UCSD-AML1 (cell line): Measurements from ENCODE around the gene TMEM52.
A peak's percentile ranks its signal among the peaks of the same experiment; 100 is the strongest.
"Not testable (repeated sequence)": the region's sequence is repeated elsewhere in the genome, so short reads cannot be mapped to it uniquely, and the experiment has no call there.

ENCODE experiments used
- DNase-seq: peaks from one replicate; lab custom pipeline; 2025; ENCODE audit not compliant: unreplicated experiment; lab: John Stamatoyannopoulos, UW

TMEM52 gene

DNA sequence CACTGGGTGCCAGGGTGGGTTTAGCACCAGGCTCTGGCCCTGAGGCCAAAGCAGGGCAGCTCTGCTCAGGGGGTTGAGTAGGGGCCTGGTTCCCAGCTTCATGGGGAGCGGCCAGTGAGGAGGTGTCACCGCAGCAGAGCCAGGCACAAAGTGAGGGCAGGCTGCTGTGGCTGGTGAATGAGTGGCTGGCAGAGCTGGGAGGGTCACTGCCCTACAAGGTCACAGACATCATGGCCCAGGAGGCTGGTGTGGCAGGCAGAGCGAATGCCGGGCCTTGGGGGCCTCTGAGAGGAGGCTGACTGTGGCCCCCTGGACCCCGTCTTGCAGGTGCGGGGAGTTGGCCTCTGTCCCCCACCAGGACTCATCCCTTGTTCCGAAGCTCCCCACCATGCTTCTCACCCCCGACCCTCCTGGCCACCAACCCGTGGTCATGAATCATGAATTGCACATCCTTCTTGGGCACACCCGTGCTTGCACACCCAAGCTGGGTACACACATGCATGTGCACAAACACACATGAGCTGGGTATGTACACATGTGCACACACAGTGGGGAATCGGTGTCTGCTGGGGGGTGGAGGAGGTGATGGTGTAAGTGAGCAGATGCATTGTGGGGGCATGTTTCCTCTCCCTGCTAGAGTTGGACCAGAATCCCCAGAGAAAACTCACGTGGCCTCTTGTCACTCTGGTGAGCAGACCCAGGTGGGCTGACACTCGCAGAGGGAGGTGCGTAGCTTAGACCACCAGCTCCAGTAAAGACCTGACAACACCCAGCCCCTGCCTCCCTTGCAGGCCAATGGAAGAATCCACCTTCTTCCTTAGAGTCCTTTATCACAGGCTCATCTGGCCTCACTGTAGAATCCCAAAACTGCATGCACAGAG is 23.4 kb downstream of the TMEM52 start:
- DNase-seq: no peak

DNA sequence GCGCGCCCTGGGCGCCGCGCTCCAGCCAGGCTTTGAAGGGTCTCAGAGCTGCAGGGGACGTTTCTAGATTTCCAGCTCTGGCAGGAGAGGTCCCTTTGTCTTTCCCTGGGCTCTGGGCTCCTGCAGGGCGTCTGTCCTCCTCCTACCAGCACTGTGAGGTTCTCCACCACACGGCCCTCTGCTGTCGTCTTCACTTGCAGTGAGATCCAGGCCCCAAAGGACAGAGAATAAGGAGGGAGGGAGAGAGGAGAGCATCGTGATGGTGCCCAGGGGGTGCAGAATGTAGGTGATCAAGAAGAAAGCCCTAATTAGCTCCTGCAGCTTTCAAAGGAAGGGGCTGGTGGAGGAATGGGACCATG is 24.0 kb downstream of the TMEM52 start:
- DNase-seq: no peak

DNA sequence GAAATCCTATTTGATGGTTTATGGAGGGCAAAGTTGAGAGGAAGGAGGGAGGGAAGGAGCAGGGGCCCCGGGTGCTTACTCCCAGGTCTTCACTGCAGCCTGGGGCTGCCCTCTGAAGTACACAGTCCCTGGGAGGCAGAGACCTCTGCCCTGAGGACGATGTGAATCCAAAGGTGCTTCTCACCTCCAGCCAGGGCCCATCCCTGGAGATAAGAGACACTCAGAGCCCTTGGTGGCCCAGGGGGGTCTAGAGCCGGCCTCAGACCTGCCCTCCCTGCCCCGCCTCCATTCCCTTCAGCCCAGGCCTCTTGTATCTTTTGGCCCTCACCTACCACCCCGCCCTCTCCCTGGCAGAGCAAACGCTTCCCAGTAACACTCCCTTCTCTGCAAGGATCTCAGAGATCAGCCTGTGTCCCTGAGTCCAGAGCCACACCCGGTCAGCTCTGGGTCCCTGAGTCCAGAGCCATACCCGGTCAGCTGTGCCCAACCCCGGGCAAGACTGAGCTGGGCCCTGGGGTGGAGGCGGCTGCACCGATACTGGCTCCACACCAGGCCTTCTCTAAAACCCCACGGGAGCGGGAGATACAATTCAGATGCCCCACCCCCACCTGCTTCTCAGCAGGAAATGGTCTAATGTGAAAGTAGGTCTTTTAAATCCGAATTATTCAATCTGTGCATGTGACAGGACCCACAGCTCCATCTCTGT is 24.6 kb downstream of the TMEM52 start:
- no peak for DNase-seq

DNA sequence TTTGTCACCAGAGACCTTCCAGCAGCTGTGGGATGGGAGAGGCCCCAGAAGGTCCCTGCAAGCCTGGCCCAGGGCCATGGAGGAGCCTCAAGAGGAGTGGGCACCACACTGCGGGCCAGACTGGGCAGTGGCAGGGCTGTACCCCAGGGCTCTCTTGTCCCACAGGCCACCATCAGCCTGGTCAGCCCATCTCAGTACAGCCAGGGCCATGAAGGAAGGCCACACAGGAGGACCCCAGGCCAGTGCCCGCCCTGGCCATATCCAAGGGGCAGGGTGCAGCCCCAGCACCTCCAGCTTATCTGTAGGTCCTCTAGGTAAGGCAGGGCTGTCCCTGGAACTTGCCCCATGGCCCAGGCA is 25.1 kb downstream of the TMEM52 start:
- DNase-seq: no peak

DNA sequence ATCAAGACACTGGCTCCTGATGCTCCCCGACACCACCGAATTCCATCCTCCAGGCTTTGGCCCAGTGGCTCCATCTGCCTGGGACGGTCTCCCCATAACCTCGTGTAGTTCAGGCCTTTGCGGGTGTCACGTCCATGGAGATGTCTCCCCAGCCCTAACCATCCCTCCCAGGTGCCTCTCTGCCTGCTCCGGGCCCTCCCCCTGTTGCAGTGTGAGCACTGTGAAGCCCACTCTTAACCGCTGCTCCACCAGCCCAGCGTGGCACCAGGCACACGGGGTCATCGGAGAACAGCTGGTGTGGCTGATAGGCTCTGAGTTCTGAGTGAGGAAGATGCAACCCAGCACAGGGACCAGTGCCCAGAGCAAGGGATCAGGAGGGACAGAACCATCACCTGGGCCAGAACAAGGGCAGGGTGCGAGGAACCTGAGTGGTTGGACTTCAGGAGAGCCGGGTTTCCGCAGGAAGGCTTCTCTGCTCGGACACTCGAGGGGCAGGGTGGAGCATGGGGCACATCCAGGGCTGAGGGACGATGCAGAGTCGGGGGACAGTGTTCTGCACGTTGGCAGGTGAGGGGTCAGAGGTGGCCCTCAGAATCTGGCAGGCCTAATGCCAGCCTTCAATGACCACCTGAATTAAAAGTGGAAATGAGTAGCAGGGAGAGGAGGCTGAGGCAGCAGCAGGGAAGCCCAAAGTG is 25.6 kb downstream of the TMEM52 start:
- no peak for DNase-seq

DNA sequence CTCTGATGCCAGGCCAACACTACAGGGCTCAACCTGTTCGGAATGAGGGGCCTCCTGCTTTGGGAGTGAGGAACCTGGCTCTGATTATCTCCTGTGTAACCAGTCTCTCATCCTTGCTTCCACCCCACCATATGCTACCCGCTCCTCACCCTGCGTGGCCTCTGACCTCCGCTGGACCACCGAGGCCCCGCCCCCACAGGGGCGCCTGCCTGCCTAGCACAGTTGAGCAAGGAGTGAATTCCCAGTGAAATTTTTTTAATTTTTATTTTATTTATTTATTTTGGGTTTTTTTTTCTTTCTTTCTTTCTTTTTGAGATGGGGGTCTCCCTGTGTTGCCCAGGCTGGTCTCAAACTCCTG is 26.3 kb downstream of the TMEM52 start:
- no peak for DNase-seq

DNA sequence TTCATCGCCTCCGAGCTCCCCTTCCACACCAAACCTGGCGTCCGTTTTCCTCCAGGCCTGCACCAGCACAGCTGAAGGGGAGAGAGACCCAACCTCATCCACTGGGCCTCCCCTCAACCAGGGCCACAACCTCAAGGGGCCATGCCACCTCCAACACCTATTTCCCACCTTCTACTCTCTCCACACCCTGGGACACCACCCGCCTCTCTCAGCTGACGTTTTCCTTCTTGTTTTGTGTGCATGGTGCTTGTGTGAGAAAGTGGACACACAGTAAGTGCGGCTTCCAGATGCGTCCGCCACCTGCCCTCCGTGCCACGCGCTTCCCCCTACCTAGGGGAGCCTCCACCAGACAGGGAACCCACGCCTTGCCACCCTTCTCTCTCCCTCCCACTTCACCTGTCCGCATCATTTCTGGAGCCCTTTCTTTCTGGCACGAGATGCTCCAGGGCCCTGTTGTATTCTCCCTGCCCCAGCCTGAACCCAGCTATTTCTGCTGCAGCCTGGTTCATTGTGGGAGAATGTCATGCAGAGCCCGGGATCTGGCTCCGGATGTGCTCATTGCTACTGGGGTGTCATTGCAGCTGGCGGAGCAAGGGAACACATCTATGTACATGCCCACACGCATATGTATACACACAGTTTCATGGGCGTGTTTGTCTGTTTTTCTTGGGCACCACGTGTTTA is 26.9 kb downstream of the TMEM52 start:
- DNase-seq: no peak

DNA sequence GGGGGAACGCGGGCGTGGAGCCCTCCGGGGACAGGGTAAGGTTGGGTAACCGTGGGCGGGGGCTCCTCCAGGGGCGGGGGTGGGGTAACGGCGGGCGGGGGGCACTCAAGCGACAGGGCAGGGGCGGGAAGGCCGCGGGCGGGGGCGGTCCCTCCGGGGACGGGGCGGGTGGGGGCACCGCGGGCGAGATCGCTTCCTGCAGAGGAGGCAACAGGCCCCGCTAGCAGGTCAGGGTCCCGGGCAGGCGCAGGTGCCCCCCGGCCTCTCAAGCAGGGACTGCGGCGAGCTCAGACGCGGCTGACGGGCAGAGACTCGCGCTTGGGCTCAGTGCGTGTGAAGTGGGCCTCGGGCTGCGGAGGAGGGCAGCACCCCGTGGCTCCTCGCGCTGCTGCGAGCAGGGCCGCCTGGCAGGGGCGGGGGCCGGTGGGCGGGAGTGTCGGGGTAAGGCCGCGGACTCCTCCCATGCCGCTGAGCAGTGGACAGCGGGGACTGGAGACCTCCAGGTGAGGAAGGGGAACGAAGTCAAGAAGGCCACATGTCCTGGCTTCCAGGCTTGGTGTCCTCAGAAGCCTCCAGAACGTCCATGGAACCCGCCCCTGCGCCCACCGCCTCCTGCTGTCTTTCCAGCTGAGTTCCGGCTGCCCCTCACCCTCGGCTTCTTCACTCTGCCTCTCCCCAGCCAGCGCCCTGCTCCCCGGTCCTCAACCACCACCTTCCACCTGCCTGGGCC is 27.6 kb downstream of the TMEM52 start:
- peak; percentile 83 for DNase-seq

DNA sequence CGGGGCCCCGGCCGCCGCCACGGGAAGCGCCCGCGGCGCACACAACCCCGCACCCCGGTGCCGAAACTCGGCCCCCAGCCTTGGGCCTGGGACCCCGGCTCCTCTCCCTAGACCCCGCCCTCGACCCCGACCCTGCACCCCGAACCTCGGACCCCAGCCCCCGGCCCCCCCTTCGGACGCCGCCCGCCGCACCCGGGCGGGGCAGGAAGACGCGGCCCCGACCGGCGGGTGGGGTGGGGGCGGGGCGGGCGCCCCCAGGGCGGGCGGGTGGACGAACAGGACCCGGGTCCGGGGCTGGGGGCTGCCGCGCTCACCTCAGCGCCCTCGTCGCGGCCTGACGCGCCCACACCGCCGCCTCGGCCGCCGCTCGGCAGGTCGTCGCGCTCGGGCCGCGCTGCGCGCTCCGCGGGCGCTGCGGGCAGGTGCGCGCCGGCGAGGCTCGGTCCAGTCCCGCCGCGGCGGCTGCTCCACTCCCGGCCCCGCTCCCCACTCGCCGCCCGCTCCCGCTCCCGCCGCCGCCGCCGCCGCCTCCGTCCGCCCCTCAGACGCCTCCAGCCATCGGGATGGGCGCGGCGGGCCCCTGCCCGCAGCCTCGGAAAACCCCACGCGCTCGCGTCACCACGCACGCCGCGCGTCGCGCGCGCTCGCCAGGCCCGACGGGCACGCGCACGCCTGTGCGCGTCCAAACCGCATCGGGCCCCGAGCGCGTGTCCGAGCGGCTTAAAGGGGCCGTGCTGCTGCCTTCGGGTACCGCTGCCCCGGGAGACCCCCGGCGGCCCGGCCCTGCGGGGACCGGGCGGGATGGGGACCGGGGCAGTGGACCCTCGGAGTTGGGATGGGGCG is 28.4 kb downstream of the TMEM52 start, which contains the start of gene GNB1:
TSS of gene GNB1 (minus strand) at position 582 of the 843 bp plus-strand sequence. CDS start 65,634 bp downstream, outside the sequence.
- DNase-seq: peak; percentile 92

DNA sequence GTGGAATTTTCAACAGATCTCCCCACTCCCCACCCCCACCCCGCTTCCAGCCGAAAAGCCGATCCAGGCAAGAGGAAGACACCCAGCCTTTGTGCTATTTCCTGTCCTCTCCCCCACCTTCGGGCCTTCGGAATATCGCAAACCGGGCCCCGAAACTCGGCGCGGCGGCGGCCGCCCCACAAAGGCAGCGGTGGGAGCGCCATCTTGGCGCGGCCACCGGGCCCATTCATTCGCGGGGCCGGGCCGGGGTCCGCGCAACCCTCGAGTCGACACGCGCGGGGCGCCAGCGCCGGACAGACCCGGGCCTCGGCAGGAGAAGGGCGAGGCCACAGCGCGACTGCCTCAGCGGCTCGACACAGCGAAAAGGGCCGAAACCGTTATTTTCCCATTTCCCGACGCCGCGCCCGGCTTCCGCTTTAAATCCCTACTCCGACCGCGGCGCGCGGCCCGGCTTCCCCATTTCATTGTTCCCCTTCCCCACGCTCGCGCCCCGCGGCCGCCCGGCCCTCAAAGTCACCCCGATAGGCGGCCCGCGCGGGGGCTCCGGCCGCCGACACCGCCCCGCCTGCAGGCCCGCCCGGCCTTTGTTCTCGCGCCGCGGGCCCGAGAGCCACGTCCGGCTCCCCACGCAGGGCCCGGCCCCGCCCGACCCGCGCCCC is 29.1 kb downstream of the TMEM52 start:
- peak; percentile 65 for DNase-seq

DNA sequence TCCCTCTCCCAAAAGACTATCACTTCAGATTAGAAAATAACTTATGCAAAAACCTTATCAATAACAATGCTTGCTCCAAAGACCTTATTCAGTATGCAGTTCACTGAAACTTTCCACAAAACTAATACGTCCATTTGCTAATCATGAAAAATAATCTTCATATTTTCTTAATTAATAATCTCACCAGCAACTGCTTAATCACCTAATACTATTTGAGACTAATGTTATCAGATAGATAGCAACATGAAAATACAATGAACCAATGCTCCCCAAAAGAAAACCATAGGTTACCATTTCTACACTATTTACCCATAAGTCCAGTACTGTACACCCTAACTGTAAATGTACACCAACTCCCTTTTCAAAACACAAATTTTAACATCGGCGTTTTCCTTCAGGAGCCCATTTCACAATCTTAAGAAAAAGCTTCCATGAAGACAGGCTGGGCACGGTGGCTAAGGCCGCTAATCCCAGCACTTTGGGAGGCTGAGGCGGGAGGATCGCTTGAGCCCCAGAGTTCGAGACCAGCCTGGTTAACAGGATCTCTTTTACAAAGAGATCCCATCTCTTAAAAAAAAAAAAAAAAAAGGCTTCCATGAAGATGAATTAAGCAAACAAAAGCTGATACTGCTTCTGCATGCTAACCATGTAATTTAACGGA is 29.9 kb downstream of the TMEM52 start:
- DNase-seq: no peak

DNA sequence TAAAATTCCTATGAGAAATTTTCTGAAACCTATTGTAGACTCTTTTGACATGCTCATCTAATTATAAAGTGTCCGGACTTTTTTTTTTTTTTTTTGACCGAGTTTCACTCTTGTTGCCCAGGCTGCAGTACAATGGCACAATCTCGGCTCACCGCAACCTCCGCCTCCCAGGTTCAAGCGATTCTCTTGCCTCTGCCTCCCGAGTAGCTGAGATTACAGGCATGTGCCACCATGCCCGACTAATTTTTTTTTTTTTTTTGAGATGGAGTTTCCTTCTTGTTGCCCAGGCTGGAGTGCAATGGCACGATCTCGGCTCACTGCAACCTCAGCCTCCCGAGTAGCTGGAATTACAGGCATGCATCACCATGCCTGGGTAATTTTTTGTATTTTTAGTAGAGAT is 35.2 kb downstream of the TMEM52 start:
- not testable (repeated sequence) for DNase-seq

DNA sequence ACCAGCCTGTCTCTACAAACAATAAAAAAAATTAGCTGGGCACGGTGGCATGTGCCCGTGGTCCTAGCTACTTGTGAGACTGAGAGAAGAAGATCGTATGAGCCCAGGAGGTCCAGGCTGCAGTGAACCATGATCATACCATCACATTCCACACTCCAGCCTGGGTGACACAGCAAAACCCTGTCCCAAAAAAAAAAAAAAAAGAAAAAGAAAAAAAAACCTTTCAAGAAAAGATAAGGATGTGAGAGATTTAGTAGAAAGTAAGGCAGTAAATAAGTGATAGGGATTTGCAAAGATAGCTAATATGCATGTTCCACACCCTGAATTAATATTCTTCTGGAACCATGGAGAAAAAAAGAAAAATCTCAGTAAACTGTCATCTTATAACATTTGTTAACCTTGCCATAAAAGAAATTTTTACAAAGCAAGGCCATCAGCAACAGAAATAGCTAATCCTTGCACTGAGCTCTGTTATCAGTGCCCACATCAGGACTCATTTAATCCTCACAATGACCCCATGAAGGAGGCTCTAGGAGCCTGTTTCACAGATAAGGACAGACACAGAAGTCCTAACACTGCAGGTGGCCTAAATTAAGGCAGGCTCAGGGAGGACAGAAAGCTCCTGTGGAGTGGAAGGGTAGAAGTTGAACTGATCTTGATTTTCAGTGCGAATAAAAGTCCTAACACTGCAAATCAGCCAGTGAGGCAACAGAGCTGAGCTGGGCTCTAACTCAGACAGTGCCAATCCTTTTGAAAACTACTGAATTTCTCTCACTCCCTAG is 35.8 kb downstream of the TMEM52 start:
- no peak for DNase-seq

DNA sequence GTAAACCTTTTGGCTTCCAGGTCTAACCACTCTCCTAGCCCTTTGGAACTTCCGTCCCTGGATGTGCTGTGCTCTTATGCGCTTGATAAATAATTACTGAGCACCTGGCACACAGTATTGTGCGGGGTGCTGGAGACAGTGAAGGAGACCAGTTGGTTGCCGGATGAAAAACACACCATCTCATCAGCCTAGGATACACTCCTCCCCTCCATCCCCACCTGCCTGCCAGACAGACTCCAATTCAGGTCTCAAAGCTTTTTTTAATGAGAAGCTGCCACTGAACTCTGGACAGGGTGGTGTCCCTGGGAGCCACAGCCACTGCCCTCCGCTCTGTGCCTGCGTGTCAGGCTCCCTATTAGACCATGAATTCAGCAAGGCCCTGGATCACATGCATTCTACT is 37.4 kb downstream of the TMEM52 start:
- DNase-seq: no peak

DNA sequence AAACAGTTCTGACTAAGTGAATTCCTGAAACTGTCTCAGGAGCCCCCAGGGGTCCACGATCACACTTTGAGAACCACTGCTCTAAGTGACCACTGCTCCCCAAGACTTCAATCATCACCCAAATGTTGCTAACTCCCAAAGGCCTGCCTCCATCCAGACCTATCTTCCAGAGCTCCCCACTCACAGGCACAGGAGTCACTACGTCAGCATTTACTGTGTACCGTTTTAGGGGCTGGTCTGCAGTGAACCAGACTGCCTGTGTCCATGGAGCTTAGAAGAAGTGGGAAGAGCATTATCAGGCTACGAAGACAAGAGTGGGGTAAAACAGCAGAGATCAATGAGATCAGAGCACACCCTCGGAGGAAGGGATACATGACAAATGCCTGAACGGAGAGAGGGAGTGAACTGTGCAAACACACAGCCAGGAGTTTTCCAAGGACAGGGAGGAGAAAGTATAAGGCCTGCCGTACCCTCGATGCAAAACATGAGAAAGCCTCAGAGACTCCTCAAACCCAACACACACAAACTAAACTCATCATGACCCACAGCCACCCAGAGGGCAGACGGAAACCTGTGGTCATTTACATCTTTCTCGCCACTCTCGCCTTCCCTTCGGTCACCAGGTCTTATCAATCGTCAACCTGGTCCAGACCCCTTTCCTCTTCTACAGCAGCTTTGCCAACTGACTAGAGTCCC is 38.3 kb downstream of the TMEM52 start:
- DNase-seq: no peak

DNA sequence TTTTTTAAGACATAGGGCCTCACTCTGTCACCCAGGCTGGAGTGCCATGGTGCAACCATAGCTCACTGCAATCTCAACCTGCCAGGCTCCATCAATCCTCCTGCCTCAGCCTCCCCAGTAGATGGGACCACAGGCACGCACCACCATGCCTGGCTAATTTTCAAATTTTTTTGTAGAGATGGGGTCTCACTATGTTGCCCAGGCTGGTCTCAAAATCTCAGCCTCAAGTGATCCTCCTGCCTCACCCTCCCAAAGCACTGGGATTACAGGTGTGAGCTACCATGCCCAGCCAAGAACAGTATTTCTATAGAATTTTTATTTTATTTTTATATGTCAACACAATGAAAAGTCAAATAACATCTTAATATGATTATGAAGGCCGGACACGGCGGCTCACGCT is 39.1 kb downstream of the TMEM52 start:
- DNase-seq: no peak

DNA sequence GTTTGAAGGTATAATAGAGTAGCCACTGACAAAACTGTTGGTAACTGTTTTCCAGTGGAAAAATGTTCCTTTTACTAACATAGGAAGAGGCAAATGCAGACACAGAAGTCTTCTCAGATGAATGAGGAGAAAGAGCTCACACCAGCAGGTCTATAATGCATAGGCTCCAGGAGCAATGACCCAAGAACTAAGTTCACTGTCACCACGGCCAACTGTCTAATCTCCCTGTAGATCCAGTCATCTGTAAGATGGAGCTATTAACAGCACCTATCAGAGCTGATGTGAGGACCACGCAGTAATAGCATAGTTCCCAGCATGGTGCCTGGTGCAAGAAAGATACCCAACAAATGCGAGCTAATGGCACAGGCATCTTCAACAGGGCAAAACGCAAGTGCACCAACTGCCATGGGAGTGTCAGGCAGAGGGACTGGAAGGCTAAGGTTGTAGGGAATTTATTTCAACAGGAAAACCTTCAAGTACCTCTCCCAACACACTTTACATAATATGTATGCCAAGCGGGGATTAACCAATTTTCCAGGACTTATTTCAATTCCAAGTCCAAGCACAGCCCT is 41.1 kb downstream of the TMEM52 start:
- DNase-seq: no peak
